ENCODE data around the gene FOXN1.
A peak's percentile ranks its signal among the peaks of the same experiment; 100 is the strongest.

FOXN1 gene

DNA sequence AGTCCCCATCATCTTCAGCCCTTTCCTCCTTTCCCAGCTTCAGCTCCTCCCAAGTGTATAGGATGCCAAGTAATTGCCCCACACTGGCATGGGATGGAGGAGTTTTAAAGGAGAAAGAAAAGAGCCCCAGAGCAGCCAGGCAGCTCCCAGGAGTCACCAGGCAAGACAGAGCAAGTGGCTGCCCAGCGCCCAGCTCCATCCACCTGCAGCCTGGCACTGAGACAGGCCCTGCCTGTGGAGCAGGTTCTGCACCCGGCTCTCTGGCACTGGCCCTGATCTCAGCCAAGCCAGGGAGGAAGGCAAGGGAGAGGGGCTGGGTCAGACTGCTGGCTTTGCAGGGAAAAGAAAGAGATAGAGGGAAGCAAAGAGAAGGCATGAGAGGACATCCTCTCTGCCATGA is 21.7 kb downstream of the FOXN1 start:
- DNase-seq = no peak

DNA sequence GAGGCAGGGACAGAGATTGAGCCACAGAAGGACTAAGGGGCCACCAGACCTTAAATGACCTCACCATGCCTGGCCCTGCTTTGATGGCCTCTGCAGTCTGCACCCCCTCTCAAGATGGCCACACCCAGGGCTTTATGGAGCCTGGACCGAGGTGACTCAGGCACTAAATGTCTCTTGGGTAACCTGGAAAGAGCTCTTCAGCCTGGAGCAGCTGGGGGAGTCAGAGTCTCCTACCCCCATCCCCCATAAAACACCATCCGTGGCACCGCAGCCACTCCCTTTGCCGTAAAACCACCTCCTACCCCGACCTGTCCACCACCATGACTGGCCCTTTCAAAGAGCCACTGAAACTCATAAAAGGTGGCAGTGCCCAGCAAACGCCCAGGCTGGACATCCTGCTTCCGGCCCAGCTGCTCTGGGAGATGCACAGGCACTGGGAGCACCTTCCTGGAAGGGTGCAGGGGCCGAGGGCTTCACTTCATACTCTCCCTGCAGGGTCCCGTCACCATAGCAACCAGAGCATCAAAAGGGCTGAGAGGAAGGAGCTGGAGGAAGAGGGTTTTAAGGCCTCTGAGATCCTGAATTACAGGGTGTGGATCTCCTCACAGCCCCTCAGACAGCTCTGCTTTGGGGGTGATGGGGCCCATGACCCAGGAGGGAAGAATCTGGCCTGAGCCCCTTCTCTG is 22.3 kb downstream of the FOXN1 start:
- DNase-seq = no peak

DNA sequence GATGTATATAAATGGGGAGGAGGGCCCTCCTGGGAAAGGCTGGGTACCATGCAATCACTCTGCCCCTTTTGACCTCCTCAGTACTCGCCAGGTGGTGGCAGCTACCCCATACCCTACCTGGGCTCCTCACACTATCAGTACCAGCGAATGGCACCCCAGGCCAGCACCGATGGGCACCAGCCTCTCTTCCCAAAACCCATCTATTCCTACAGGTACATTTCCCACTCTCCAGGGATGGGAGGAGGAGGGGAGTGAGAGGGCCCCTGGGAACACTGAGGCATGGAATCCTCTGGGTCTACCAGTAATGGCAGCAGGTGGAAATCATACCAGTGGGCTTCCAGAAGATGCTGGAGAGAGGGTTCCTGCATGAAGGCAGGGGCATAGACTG is 22.9 kb downstream of the FOXN1 start:
- no peak for DNase-seq

DNA sequence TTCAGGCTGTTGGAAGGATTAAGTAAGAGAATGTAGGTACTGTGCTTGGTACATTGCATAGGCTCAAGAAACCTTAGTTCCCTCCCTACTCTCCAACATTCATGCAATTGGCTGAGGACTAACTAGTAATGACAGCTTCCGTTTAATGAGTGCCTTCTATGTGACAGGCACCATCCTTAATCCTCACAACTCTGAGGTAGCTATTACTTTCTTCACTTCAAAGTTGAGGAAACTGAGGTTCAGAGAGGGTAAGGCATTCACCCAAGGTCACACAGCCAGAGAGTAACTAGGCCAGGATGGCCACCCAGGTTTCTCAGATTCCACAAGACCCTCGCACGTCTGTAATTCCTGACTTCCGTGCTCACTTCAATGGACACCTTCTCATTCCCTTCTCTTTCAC is 24.1 kb downstream of the FOXN1 start:
- no peak for DNase-seq

DNA sequence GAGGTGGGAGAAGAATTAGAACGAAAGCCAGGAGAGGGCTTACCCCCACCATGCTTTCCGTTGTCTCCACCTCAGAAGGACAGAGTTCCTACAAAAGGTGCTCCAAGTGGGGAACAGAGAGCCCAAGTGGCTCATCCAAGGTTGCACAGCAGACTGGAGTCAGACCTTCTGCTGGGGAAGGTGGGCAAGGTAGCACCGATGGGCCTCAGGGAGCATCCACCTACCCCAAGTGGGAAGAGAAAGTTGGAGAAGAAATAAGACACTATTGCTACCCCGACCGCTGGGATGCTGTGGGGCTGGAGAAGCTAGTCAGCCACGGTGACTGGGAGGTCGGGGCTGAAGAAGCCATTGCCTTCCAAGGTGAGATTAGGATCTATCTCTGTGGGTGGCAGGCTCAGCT is 24.8 kb downstream of the FOXN1 start:
- no peak for DNase-seq

- no peak for DNase-seq
These were observed 26.2 kb downstream of the FOXN1 start for GRCh38 chr17:28532050-28532960.

DNA sequence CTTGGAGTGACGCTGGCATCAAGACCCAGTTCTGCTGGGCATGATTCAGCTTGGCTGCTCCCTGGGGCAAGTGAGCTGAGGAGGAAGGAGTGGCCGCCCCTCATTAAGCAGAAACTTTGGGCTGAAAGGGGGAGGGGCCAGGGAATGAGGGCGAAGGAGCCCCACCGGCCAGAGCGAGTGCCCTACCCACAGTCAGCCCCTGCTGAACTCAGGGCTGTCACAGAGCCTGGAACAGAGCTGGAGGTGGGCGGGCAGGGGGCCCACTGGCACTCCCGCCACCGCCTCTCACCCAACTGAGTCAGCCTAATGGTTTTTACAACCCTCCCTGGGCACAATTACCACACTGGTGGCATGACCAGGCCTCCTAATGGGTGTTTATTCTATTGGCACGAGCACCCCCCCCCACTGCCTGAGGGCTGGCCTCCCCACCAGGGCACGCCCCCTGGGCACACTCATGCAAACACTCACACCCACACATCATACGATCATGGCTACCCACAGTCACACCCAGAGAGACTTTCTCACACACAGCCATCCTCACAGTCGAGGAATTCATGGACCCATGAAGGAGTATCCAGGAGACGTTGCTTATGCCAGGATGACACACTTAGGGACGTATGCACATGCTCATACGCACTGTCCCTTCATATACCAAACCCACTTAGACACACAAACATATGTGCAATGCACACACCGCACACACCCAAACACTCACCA is 27.1 kb downstream of the FOXN1 start:
- DNase-seq = no peak

DNA sequence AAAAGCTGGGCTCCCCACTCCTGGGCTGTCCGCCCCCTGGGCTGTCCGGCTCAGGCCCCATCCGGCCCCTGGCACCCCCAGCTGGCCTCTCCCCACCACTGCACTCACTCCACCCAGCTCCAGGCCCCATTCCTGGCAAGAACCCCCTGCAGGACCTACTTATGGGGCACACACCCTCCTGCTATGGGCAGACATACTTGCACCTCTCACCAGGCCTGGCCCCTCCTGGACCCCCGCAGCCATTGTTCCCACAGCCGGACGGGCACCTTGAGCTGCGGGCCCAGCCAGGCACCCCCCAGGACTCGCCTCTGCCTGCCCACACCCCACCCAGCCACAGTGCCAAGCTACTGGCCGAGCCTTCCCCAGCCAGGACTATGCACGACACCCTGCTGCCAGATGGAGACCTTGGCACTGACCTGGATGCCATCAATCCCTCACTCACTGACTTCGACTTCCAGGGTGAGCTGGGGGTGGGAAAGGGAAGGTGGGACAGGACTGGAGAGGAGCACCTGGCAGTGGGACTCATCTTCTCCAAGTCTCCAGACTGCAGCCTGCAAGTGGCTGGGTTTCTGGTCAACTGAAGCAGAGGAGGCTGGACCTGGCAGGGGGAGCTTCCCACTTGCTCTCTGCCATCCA is 28.7 kb downstream of the FOXN1 start:
- no peak for DNase-seq

DNA sequence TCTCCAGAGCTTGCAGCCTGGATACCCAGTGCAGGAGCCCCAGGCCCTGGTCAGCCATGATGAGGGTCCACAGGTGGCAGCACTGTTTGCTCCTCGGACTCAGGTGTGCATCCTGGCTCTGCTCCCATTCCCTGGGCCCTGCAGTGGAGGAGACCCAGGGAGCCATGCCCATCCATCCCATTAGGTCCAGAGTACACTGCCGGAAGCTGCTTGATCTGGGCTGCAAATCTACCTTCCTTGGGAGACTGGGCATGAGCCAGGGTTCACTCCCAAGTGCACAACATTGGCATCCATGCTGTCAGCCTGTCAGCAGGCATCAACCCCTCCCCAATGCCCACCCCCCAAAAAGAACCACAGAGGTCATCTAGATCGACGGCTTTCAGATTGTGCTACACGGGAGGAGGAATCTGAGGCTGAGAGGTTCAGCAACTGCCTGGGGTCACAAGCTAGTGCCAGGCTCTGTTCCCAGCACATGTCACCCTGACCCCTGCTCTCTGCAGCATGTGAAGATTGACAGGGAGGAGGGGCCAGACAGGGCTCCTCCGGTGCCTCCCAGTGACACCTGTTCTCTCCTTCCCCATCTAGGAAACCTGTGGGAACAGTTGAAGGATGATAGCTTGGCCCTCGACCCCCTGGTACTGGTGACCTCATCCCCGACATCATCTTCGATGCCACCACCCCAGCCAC is 30.5 kb downstream of the FOXN1 start:
- no peak for DNase-seq

- DNase-seq = no peak
These were observed 31.1 kb downstream of the FOXN1 start for GRCh38 chr17:28537219-28537610.

DNA sequence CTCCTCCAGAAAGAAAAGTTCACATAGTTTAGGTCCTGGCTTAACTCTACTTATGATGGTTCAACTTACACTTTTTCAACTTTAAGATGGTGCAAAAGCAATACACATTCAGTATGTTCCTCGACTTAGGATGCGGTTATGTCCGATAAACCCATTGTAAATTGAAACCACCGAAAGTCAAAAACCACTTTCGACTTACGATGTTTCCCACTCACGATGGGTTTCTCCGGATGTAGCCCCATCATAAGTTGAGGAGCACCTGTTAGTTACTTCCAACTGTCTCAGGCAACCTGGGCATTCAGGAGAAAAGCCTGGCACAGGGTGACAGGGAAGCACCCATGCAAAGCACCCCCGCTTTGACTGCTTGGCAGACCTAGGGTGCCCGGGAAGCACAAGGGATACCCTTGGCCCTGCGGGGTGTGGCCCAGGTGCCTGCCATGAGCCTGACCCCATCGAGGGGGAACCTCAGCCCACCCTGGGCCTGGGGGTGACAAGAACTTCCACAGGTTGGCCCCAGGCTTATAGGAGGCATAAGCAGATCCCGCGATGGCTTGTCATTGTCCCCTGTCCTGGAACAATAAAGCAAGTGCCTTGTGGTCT is 32.2 kb downstream of the FOXN1 start:
- DNase-seq = no peak

- DNase-seq = no peak
These were observed 34.1 kb downstream of the FOXN1 start for GRCh38 chr17:28540231-28540630.

DNA sequence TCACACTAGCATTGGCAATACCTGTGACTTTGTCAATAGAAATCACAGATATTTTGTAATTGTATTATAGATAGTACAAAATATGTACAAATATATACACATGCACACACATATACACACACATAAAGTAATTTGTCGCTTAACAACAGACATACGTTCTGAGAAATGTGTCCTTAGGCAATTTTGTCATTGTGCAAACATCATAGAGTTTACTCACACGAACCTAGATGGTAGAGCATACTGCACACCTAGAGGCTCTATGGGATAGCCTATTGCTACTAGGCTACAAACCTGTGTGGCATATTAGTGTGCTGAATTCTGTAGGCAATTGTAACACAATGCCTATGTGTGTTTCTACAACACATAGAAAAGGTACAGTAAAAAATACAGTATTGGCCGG is 35.3 kb downstream of the FOXN1 start:
- DNase-seq = no peak

DNA sequence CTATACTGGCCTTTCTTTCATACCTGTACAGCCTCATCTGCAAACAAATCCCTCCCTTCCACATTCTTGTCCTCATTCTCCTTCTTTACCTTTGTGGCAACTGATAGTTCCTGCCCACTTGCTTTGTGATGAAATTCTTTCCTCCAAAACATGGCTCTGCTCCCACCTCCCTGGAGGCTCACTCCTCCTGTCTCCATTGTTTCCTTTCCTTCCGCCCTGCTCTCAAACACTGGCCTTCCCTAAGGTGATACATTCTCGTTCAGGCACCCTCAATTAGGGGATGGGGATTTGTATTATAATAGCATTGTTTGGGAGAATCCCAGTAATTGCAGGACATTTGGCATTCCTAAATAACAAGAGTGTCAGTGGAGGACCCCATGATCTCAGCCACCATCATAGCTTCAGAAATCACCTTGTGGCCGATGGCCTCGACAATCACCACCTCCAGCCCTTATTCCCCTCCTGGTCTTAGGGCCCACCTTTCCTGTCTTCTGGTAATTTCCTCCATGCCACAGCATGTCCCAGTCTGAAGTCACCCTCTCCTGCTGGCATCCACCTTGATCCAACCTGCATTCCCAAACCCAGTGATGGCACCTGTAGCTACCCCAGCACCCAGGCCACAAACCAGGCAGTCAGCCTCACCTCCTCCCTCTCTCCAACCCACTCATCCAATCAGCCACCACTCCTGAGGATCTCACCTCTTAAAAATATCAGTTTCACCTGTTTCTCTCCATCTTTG is 38.4 kb downstream of the FOXN1 start:
- no peak for DNase-seq

DNA sequence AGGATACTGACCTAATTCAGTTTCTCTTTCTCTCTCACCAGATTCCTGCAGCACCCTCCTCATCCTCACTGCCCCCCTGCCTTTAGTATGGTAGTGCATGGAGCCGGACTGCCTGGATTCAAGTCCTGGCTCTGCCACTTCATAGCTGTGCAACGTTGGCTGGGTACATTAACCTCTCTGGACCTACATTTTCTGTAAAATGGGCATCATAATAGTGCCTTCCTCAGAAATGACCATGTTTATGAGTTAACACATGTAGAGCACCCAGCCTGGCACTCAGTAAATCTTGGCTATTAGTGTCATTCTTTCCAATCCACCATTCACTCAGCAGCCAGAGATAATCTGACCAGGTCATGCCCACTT is 39.0 kb downstream of the FOXN1 start:
- no peak for DNase-seq

GRCh38 chr17:28545787-28546415 is 39.8 kb downstream of the FOXN1 start:
- DNase-seq = no peak

GRCh38 chr17:28547096-28547622 is 41.0 kb downstream of the FOXN1 start:
- DNase-seq = no peak

GRCh38 chr17:28547623-28548416 is 41.7 kb downstream of the FOXN1 start:
- peak; percentile 84 to 90 for DNase-seq

- no peak for DNase-seq
These were observed 42.4 kb downstream of the FOXN1 start for GRCh38 chr17:28548417-28549130.
